ENCODE results near the gene KCNMA1. TPM values are rescaled to one million over a fixed set of nuclear protein-coding genes. Genes with fewer than 3 reads are reported as not detected.

KCNMA1 gene
- total RNA-seq, 1 donor from 2014 or later = 0.21 TPM

DNA sequence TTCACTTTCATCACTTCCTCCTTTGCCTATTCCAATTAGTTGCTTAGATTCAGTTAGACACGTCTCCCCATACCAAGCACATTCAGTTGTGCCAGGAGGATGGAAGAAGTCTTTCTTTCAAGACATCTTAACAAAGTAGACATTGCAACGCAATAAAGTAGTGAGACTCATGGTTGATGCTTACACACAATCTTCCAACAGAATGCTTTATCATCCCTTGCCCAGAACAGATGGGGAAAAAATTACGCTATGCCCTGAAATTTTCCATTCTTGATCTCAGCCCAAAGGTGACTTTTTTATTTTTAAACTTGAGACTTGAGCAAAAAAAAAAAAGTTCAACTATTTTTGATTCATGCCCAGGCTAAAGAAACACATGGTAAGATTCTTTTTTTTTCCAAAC, 74.9 kb downstream of the KCNMA1 start:
- H3K27me3 Mint-ChIP-seq (ENCODE audit: low read depth) = peaks cover 9% of the 10 kb centered on the region

DNA sequence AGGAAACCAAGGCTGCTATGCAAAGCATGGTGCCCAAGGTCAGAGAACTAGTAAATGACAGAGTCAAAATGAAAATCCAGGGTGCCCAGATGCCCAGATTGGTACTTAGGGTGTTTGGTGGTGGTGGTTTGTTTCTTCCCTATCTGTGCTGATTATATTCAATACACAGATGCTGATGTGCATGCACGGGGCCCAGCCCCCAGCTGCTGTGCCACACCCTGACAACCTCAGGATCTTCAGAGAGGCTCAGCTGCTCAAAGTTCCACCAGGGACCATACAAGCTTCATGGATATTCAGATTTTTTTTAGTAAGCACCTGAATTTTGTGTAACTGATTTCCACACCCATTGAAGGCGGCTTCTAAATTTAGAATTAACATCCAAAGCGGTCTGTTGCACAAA, 75.6 kb downstream of the KCNMA1 start:
- Mint-ChIP-seq H3K27ac (no peak overlapping the region), H3K4me1 (ENCODE audit: low read depth) (no peaks in the 10 kb centered on the region), H3K4me3 (ENCODE audit: low read depth) (no peak overlapping the region), H3K27me3 (ENCODE audit: low read depth) (peaks cover 9% of the 10 kb centered on the region), H3K9me3 (no peaks in the 10 kb centered on the region), H3K36me3 (ENCODE audit: low read depth) (no peaks in the 10 kb centered on the region)
- DNase-seq (ENCODE audit: low spot score) = no peak
- intact Hi-C loops (cut with micrococcal nuclease) = no loop called here

More for the DNA sequence above, 74.9 kb downstream of the KCNMA1 start:
- Mint-ChIP-seq H3K4me1 (ENCODE audit: low read depth) (no peaks in the 10 kb centered on the region), H3K36me3 (ENCODE audit: low read depth) (no peaks in the 10 kb centered on the region), H3K27ac (no peak overlapping the region), H3K9me3 (no peaks in the 10 kb centered on the region), H3K4me3 (ENCODE audit: low read depth) (no peak overlapping the region)
- DNase-seq (ENCODE audit: low spot score) = no peak
- intact Hi-C loops (cut with micrococcal nuclease) = no loop called here

DNA sequence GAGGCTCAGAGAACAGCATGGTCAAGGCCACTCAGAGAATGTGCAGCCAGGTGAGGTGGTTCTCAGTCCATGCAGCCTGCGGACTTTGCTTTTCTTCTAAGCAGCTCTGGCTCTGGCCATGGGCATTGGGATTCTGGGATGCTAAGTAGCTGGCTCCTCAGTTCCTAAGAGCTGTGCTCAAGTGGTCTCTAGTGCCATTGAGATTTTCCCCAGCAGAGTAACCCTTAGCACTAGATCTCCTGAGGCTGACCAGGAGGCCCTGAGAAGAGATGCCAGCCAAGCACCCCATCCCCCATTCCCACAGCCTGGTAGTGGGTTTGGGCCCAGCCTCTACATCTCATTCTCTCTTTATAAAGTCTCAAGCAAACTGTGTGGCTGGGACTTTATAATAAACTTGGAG, 77.1 kb downstream of the KCNMA1 start:
- Mint-ChIP-seq H3K4me3 (ENCODE audit: low read depth) (no peak overlapping the region), H3K9me3 (no peaks in the 10 kb centered on the region), H3K27me3 (ENCODE audit: low read depth) (peaks cover 8% of the 10 kb centered on the region), H3K4me1 (ENCODE audit: low read depth) (no peaks in the 10 kb centered on the region), H3K36me3 (ENCODE audit: low read depth) (no peaks in the 10 kb centered on the region), H3K27ac (no peak overlapping the region)
- no peak for DNase-seq (ENCODE audit: low spot score)
- intact Hi-C loops (cut with micrococcal nuclease) = no loop called here

GRCh38 chr10:77560052-77560451, 77.6 kb downstream of the KCNMA1 start:
- intact Hi-C loops (cut with micrococcal nuclease) = no loop called here
- no peaks in the 10 kb centered on the region for H3K36me3 Mint-ChIP-seq (ENCODE audit: low read depth)
- peaks cover 1% of the 10 kb centered on the region for H3K4me1 Mint-ChIP-seq (ENCODE audit: low read depth)
- H3K27ac Mint-ChIP-seq = no peak overlapping the region
- H3K27me3 Mint-ChIP-seq (ENCODE audit: low read depth) = peaks cover 8% of the 10 kb centered on the region
- no peaks in the 10 kb centered on the region for H3K9me3 Mint-ChIP-seq
- DNase-seq (ENCODE audit: low spot score) = no peak
- H3K4me3 Mint-ChIP-seq (ENCODE audit: low read depth) = no peak overlapping the region

DNA sequence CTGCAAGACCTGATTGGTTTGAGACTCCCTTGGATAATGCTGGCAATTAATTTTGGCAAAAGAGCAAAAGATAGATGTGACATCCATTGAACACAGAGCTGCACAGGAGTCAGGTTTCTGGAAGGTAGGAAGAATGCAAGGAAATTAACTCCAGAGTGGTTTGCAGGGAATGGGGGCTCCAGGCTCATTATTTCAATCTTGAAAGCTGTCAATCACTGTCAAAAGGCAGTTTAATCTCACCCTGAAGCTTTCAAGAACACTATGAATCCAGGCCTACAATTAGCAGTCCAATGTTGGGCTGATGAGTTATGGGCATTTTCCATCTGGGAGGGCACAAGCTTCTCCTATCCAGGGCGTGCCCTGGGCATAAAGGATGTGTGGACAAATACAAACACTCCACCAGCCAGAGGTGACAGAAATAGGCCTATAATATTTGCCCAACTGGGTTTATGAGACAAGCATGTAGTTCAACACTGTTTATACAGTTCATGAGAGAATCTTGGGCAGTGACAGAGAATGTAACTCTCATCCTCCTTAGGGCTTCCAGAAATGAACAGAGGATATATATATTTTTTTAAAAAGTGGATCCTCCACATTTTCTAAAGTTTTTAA, 80.5 kb downstream of the KCNMA1 start:
- intact Hi-C loops (cut with micrococcal nuclease) = no loop called here
- Mint-ChIP-seq H3K27me3 (ENCODE audit: low read depth) (peaks cover 5% of the 10 kb centered on the region), H3K9me3 (no peaks in the 10 kb centered on the region), H3K4me3 (ENCODE audit: low read depth) (no peak overlapping the region), H3K4me1 (ENCODE audit: low read depth) (peaks cover 6% of the 10 kb centered on the region), H3K36me3 (ENCODE audit: low read depth) (no peaks in the 10 kb centered on the region), H3K27ac (no peak overlapping the region)
- DNase-seq (ENCODE audit: low spot score) = no peak

- Mint-ChIP-seq H3K9me3 (no peaks in the 10 kb centered on the region), H3K36me3 (ENCODE audit: low read depth) (no peaks in the 10 kb centered on the region), H3K4me3 (ENCODE audit: low read depth) (no peak overlapping the region), H3K4me1 (ENCODE audit: low read depth) (peaks cover 6% of the 10 kb centered on the region), H3K27ac (no peak overlapping the region), H3K27me3 (ENCODE audit: low read depth) (peaks cover under 1% of the 10 kb centered on the region)
- DNase-seq (ENCODE audit: low spot score) = no peak
- intact Hi-C loops (cut with micrococcal nuclease) = no loop called here
These were observed 81.9 kb downstream of the KCNMA1 start for GRCh38 chr10:77555591-77556212.

DNA sequence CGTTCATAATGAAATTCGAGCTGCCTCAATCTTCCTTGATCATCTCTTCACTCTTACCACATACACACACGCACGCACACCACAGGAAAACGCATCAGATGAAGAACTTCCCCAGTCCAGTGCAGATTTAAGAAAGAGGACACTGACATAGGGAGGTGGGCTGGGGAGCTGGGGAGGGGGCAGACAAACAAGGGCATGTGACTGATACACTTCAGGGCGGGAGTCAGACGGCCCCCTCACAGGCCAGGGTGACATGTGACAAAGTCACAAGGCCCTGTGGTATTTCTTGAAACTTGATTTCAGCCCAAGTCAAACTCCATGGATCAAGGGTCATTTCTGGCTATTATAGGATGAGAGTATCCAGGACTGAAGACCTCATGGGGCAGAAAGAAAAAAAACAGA, 82.6 kb downstream of the KCNMA1 start:
- H3K4me3 Mint-ChIP-seq (ENCODE audit: low read depth) = no peak overlapping the region
- H3K27me3 Mint-ChIP-seq (ENCODE audit: low read depth) = no peaks in the 10 kb centered on the region
- no peak for DNase-seq (ENCODE audit: low spot score)
- intact Hi-C loops (cut with micrococcal nuclease) = no loop called here
- no peaks in the 10 kb centered on the region for H3K36me3 Mint-ChIP-seq (ENCODE audit: low read depth)
- no peak overlapping the region for H3K27ac Mint-ChIP-seq
- no peaks in the 10 kb centered on the region for H3K9me3 Mint-ChIP-seq
- peaks cover 6% of the 10 kb centered on the region for H3K4me1 Mint-ChIP-seq (ENCODE audit: low read depth)

- Mint-ChIP-seq H3K9me3 (no peaks in the 10 kb centered on the region), H3K36me3 (ENCODE audit: low read depth) (no peaks in the 10 kb centered on the region), H3K27me3 (ENCODE audit: low read depth) (no peaks in the 10 kb centered on the region), H3K4me3 (ENCODE audit: low read depth) (no peak overlapping the region), H3K4me1 (ENCODE audit: low read depth) (peaks cover 6% of the 10 kb centered on the region), H3K27ac (no peak overlapping the region)
- DNase-seq (ENCODE audit: low spot score) = no peak
- intact Hi-C loops (cut with micrococcal nuclease) = no loop called here
These were observed 83.6 kb downstream of the KCNMA1 start for GRCh38 chr10:77553966-77554365.

GRCh38 chr10:77553311-77553710, 84.3 kb downstream of the KCNMA1 start:
- Mint-ChIP-seq H3K36me3 (ENCODE audit: low read depth) (no peaks in the 10 kb centered on the region), H3K9me3 (no peaks in the 10 kb centered on the region), H3K4me1 (ENCODE audit: low read depth) (peaks cover 6% of the 10 kb centered on the region)

GRCh38 chr10:77552252-77552651, 85.4 kb downstream of the KCNMA1 start:
- no peak overlapping the region for H3K4me3 Mint-ChIP-seq (ENCODE audit: low read depth)
- intact Hi-C loops (cut with micrococcal nuclease) = no loop called here

More at GRCh38 chr10:77553311-77553710, 84.3 kb downstream of the KCNMA1 start:
- no peak overlapping the region for H3K27ac Mint-ChIP-seq
- DNase-seq (ENCODE audit: low spot score) = no peak
- H3K27me3 Mint-ChIP-seq (ENCODE audit: low read depth) = no peaks in the 10 kb centered on the region
- intact Hi-C loops (cut with micrococcal nuclease) = no loop called here
- no peak overlapping the region for H3K4me3 Mint-ChIP-seq (ENCODE audit: low read depth)

DNA sequence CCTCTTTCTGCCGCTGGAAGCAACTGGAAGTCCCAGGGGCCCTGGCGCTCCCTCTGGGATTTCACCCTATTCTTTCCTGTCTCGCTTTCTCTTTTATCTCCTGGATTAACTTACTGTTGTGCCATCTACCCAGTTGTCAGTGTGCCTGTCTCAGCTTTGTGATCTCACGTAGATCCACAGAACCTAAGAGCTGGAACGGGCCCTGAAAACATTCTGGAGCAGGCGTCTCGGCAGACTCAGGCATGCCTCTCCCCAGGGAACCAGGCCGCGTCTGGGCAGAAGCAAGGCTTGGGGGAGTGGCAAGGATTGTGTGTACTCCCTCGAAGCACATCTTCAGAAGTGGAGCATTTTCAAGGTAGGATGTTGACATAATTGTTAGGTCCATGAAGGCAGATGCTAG, 87.2 kb downstream of the KCNMA1 start:
- intact Hi-C loops (cut with micrococcal nuclease) = no loop called here
- H3K27ac Mint-ChIP-seq = no peak overlapping the region
- no peaks in the 10 kb centered on the region for H3K36me3 Mint-ChIP-seq (ENCODE audit: low read depth)
- H3K4me3 Mint-ChIP-seq (ENCODE audit: low read depth) = no peak overlapping the region
- DNase-seq (ENCODE audit: low spot score) = no peak
- H3K4me1 Mint-ChIP-seq (ENCODE audit: low read depth) = peaks cover 6% of the 10 kb centered on the region
- no peaks in the 10 kb centered on the region for H3K9me3 Mint-ChIP-seq
- H3K27me3 Mint-ChIP-seq (ENCODE audit: low read depth) = no peaks in the 10 kb centered on the region

More at GRCh38 chr10:77552252-77552651, 85.4 kb downstream of the KCNMA1 start:
- H3K27me3 Mint-ChIP-seq (ENCODE audit: low read depth) = no peaks in the 10 kb centered on the region
- H3K36me3 Mint-ChIP-seq (ENCODE audit: low read depth) = no peaks in the 10 kb centered on the region
- peaks cover 6% of the 10 kb centered on the region for H3K4me1 Mint-ChIP-seq (ENCODE audit: low read depth)
- no peak overlapping the region for H3K27ac Mint-ChIP-seq
- DNase-seq (ENCODE audit: low spot score) = no peak
- H3K9me3 Mint-ChIP-seq = no peaks in the 10 kb centered on the region

DNA sequence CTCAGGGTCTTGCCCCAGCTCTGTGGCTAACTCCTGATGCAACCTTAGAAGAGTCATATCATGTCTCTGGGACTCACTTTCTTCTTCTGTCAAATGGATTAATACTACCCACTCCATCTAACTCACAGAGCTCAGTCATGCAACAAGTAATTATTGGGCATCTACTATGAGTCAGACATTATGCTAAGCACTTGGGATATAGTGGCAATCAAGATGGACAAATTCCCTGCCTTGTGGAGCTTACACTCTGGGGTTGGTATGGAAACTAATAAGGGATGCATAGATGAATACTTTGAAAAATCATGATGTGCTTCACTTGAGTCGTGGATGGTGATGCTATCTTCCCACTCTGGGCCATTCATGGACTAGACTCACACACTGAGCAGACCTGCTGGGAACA, 88.9 kb downstream of the KCNMA1 start:
- H3K9me3 Mint-ChIP-seq = no peaks in the 10 kb centered on the region
- intact Hi-C loops (cut with micrococcal nuclease) = no loop called here
- DNase-seq (ENCODE audit: low spot score) = no peak
- H3K36me3 Mint-ChIP-seq (ENCODE audit: low read depth) = no peaks in the 10 kb centered on the region
- no peak overlapping the region for H3K4me3 Mint-ChIP-seq (ENCODE audit: low read depth)
- no peak overlapping the region for H3K27ac Mint-ChIP-seq
- no peaks in the 10 kb centered on the region for H3K27me3 Mint-ChIP-seq (ENCODE audit: low read depth)
- H3K4me1 Mint-ChIP-seq (ENCODE audit: low read depth) = no peaks in the 10 kb centered on the region

DNA sequence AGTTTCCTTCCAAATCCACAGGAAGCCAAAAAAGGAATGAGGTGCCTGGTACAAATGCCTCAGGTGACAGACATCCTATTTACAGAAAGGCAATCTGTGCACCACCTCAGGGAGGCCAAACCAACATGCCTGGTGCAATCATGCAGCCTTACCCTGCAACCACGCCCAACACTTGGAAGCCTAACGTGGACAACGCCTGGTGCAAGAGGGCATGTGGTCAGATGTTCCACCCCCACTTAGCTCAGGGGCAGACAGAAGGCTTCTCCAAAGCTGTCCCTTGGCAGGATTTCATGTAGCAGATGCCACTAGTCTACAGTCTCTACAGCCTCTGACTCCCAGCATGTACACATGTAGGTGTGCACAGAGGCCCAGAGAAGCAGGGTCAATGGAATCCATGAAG, 89.5 kb downstream of the KCNMA1 start:
- Mint-ChIP-seq H3K27ac (no peak overlapping the region), H3K36me3 (ENCODE audit: low read depth) (no peaks in the 10 kb centered on the region), H3K27me3 (ENCODE audit: low read depth) (peaks cover 3% of the 10 kb centered on the region), H3K4me1 (ENCODE audit: low read depth) (no peaks in the 10 kb centered on the region), H3K4me3 (ENCODE audit: low read depth) (no peak overlapping the region), H3K9me3 (no peaks in the 10 kb centered on the region)
- intact Hi-C loops (cut with micrococcal nuclease) = no loop called here
- DNase-seq (ENCODE audit: low spot score) = no peak

All from activated T-helper 2 cell treated with anti-CD3 and anti-CD28 coated beads, Interferon-gamma antibody, Interleukin-2, Interleukin-4, amounts not matched to agents 10 μg/mL and 5 μg/mL and 100 μg/mL, durations not matched to agents 14 hours and 24 hours and 36 hours (primary cell).